Inferior parietal cortex (tissue), 1 donor: ENCODE results near the gene TNS3.

ENCODE experiments used
- DNase-seq: peaks from one replicate; pipeline ENCODE4 v3.0.0-alpha.2; 2016; ENCODE audit errors: extremely low spot score

The TNS3 gene

DNA sequence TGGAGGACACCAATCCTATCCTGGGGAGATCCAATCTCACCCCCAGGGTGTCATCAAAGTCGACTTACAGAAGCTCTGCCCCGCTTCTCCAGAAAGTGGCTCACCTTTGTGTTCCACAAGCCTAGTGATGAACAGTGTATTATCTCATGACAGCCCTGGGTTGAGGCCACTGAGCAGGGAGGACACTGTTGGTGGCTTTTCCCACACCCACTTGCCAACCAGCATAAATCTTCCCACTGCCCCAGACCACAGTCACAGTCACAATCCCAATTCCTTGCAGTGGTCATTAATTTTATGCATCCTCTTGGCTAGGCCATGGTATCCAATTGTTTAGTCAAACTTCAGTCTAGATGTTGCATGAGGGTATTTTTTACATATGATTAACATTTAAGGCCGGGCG lies 18.4 kb downstream of the TNS3 start:
- no peak for DNase-seq

- no peak for DNase-seq
Observed at GRCh38 chr7:47561715-47562446, 20.0 kb downstream of the TNS3 start.

DNA sequence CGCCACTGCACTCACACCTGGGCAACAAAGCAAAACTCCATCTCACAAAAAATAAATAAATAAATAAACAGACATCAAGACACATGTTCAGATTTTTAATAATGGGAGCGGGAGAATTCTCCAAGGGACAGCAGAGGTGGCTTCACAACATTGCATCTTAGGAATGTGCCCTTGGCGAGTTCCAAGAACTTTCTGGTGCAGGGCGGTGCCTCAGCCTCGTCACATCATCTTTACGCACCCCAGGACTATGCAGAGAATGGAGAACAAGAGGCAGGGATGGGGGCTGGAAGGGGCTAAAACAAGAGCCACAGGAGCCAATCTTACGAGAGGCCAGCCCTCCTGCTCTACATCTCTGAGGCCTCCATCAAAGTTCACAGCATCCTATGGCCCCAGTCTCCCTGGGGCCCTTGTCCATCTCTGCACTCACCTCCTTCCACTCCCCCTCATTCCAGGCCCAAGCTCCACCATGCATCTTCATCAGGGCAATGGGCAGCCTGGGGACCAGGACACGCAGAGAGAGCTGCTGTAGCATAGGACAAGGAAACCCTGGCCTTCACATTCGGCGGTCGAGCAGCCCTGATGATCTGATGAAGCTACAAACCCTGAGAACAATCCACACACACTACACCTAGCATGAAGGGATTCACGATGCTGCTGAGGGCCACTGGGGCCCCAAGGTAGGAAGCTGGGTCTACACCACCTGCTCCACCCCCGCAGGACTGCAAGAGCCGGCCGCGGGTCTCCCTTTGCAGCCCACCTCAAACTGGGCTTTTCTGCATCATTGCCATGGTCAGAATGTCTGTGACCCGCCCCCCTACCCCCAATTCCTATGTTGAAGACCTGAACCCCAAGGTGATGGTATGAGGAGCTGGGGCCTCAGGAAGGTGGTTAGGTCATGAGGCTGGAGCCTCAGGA lies 22.3 kb downstream of the TNS3 start:
- no peak for DNase-seq

DNA sequence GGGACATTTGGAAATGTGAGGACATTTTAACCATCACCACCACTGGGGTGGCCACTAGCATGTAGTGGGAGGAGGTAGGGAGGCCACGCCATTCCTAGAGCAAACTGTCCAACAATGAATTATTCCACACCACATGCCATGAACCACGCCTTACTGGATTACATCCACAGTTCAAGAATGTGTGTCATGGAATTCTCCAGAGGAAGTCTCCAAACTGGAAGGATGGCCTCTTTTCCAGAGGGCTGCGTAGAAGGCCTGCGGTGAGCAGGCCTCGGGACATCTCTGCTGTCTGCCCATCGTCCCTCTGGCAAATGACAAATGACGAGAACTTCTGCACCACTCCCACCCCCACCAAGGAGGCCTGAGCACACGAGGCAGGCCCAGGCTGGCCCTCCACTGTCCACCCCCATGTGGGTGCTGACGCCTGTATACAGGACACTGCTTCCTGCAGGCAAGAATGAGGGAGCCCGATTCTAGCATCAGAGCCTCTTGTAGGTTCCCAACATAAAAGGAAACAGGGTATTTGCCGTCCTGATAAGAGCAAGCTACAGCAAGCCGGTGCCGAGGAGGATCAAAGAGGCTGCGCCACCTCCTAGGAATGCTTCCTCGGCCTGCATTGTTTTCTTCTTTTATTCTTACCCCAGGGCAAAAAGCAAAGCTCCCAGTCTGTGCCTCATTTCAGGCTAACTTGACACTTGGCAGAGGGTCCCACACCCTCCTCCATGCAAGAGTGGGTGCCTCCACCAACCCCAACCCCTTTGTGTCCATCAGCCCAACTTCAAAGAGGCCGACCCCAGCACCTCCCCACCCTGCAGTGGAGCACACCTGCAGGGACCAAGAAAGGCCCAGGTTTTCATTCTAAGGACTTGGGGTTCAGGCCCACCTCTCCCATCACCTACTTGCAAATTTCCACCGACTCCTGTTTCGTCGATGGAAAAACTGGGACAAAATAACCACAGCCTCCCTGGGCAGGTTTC lies 23.9 kb downstream of the TNS3 start:
- DNase-seq, result no peak

DNA sequence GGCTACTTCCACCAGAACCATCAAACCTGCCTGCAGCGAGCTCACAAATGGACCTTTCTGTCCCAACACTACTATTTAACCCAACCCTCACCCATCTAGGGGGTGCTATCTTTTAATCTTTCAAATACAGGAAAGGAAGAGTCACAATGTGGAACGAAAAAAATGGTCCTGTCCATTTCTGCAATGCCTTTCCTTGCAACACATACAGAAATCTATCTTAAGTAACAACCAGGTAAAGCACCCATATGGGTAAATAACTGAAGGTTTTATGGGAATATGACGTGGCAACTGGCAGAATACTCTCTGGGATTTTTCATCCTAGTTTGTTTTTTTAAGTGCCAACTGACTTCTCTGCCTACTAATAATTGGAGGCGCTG lies 24.6 kb downstream of the TNS3 start:
- no peak for DNase-seq

GRCh38 chr7:47556511-47557180 lies 25.3 kb downstream of the TNS3 start:
- no peak for DNase-seq

GRCh38 chr7:47553309-47553708 lies 28.6 kb downstream of the TNS3 start:
- no peak for DNase-seq

GRCh38 chr7:47552621-47553020 lies 29.3 kb downstream of the TNS3 start:
- no peak for DNase-seq

DNA sequence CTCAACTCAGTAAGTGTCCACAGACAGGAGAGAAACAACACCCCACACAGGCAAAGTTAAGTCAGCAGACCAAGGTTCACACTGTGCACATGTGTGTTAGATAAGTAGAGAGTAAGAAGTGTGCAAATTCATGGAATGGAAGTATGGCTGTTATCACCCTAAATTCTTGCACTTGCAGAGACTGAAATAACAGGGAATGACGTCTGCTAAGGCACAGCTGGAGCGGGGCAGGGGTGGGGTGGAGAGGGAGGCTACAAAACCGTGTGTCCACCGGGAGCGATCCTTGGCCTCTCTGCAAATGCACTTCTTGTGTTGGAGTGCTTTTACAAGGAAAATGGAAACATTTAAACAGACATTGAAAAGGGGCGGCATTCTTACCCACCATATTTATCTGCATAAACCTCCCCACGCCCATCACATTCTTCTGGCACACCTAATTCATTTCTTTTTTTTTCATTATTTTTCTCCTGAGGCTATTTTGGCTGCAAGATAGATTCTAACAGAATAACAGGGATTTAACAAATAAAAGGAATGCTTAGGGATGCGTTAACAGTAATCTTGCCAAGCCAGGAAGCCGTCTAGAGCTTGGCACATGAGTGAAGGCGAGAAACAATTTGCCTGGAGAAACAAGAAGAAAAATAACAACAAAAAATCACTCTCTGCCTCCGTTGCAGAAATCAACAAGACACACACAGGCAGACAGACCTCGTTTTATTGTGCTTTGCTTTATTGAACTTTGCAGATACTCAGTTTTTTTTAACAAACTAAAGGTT lies 30.1 kb downstream of the TNS3 start:
- DNase-seq, result no peak

GRCh38 chr7:47550788-47551470 lies 31.0 kb downstream of the TNS3 start:
- DNase-seq, result no peak

DNA sequence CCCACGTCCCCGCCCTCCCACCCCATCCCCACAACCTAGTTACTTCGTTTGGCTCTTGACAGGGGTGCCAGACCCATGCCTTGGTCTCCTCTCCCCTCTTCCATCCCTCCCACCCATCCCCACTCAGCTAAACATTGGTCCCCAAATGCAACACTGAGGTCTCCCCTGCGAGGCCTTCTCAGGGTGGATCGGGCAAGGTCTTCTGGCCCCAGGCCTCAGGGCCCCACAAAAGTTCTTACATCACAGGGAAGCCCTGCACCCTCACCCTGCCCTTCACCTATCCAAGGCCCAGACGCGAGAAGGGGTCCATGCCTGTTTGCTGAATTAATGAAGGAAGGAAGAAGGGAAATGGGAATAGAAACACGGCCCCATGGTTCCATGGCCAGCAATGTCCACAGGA lies 32.0 kb downstream of the TNS3 start:
- DNase-seq, result no peak

GRCh38 chr7:47549397-47549796 lies 32.5 kb downstream of the TNS3 start:
- DNase-seq, result no peak

- DNase-seq, result no peak
Observed at GRCh38 chr7:47548546-47548945, 33.4 kb downstream of the TNS3 start.

DNA sequence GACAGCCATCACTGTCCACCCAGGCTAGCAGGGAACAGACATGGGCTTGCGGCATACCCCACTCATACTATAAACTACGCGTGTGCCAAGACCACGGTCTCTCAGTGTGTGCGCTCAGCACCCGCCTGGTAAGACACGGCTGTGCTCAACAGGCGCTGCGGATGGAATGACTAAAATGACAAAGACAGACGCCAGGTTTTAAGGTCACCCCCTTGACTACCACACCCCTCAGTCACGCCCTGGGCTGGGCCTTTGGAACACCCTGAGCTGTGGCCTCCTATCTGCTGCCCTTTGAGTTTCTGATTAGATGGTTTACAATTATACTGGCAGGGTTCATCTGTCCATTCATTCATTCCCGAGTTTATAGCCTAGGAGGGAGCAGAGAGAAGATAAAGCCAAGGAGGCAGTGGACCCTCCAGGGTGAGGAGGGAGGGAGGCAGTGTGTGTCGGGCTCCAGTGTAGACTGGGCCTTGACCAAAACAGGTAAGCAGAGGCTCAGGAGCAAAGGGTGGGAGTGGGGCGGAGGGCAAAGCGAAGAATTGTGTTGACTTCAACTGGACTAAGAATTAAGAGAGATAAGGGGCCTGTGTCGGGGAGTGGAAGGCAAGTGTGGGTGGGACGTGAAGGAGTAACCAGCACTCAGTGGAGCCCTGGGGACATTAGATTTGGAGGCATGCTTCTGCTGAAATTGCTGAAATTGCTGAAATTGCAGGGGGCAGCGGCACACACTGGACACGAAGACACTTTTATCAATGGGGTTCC lies 35.0 kb downstream of the TNS3 start:
- DNase-seq, result no peak

DNA sequence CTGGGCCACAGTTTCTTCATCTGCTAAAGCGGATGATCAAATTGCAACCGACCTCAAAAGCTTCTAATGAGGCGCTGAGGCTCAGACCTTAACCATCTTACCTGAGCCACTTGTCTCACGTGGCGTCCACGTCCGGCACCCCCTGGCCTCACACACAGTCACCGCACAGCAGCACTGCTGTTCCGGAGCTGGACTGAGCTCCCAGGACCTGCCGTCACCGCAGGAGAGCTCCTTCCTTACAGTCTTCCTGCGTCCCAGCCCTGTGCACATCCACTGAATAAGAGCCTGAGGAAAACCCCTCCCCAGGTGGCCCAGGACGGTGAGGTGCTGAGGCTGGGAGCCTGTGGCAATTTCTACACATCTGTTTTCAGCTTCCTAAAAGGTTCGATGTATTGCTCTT lies 35.7 kb downstream of the TNS3 start:
- DNase-seq, result no peak

- DNase-seq, result no peak
Observed at GRCh38 chr7:47544416-47544815, 37.5 kb downstream of the TNS3 start.

GRCh38 chr7:47543714-47544113 lies 38.2 kb downstream of the TNS3 start:
- DNase-seq, result no peak

- DNase-seq, result no peak
Observed at GRCh38 chr7:47543056-47543455, 38.9 kb downstream of the TNS3 start.

DNA sequence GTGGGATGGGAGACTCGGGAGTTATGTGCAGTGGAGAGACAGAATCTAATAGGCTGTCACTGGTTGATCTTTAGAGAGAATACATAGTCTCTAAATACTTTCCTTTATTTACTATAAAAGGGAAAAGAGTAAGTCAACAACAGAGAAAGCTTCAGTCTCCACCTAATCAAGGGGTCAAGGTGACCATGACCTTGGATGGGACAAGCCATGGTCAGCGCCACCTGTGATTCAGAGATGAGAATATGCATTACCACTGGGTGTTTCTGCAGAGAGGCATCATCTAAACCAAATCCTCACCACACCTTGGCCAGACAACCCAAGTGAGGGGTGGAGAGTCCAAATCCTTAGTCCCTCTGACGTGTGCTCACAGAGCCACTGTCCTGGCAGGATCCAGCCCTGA lies 39.9 kb downstream of the TNS3 start:
- no peak for DNase-seq
